ENCODE results near the gene PHF14. TPM values are rescaled to one million over a fixed set of nuclear protein-coding genes. Genes with fewer than 3 reads are reported as not detected.
A peak's percentile ranks its signal among the peaks of the same experiment; 100 is the strongest.

PHF14 gene
- total and polyA plus RNA-seq, 8 donors = 10.8 to 23.5 (median 15.3) TPM

- ATAC-seq = no peak
- no peak for DNase-seq
- H3K36me3 ChIP-seq = no peaks in the 10 kb centered on the region
- H3K9me3 ChIP-seq = no peaks in the 10 kb centered on the region
- TF ChIP-seq CTCF (IDR thresholded peaks at IDR 0.05) = no peak
- no peak overlapping the region for H3K27ac ChIP-seq
- intact Hi-C loops (cut with DNase I) = no loop called here
- no peak for FAIRE-seq
- 53 to 65% methylated on average over 5 of the region's 5 CpGs for WGBS, 2 donors
- H3K4me1 ChIP-seq = no peaks in the 10 kb centered on the region
- no peak overlapping the region for H3K4me3 ChIP-seq
- H3K27me3 ChIP-seq = no peaks in the 10 kb centered on the region
These were observed 235.3 kb downstream of the PHF14 start for GRCh38 chr7:11208883-11209465.

DNA sequence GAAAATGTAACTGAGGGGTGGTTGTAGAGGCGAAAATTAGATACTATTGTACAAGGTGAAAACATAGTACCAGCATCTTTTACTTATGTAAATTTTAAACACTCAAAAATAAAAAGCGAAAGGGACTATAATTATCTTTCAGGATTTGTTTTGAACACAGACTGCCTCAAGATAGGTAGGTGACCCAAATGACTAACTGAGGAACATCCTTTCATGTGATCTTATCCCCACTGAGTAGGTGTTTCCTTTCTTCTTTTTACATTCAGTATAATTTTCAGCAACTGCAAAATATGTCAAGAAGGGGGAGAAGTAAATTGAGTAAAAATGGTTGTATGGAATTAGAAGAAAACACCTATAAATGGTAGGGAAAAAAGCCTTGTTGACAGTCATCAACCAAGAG, 236.7 kb downstream of the PHF14 start:
- DNase-seq (no peak), ATAC-seq (no peak), FAIRE-seq (no peak)
- no peak for TF ChIP-seq CTCF (IDR thresholded peaks at IDR 0.05)
- H3K9me3 ChIP-seq = no peaks in the 10 kb centered on the region
- WGBS, 2 donors = 68 to 84% methylated on average over 2 of the region's 2 CpGs
- no peaks in the 10 kb centered on the region for H3K4me1 ChIP-seq
- H3K4me3 ChIP-seq = no peak overlapping the region
- no peak overlapping the region for H3K27ac ChIP-seq
- no peaks in the 10 kb centered on the region for H3K27me3 ChIP-seq
- H3K36me3 ChIP-seq = no peaks in the 10 kb centered on the region
- intact Hi-C loops (cut with DNase I) = no loop called here

- peak; percentile 49 to 82 (median 70) for TF ChIP-seq CTCF (IDR thresholded peaks at IDR 0.05)
- no peaks in the 10 kb centered on the region for H3K4me1 ChIP-seq
- no peaks in the 10 kb centered on the region for H3K36me3 ChIP-seq
- ATAC-seq (peak; percentile 68 to 92 (median 85)), FAIRE-seq (peak; percentile 86), DNase-seq (peak in 2 of 6 donors; percentile 18 to 47)
- 36 to 37% methylated on average over 4 of the region's 4 CpGs for WGBS, 2 donors
- H3K27me3 ChIP-seq = no peaks in the 10 kb centered on the region
- H3K27ac ChIP-seq = no peak overlapping the region
- H3K9me3 ChIP-seq = no peaks in the 10 kb centered on the region
- intact Hi-C loops (cut with DNase I) = no loop called here
- no peak overlapping the region for H3K4me3 ChIP-seq
These were observed 238.5 kb downstream of the PHF14 start for GRCh38 chr7:11212080-11212711.

GRCh38 chr7:11212816-11213215, 239.1 kb downstream of the PHF14 start:
- Histone ChIP-seq H3K27me3 (no peaks in the 10 kb centered on the region), H3K36me3 (no peaks in the 10 kb centered on the region), H3K4me1 (no peaks in the 10 kb centered on the region), H3K27ac (no peak overlapping the region), H3K9me3 (no peaks in the 10 kb centered on the region), H3K4me3 (no peak overlapping the region)
- 21 to 44% methylated on average over 1 of the region's 1 CpG for WGBS, 2 donors
- FAIRE-seq (no peak), DNase-seq (no peak), ATAC-seq (no peak)
- no peak for TF ChIP-seq CTCF (IDR thresholded peaks at IDR 0.05)
- intact Hi-C loops (cut with DNase I) = no loop called here

DNA sequence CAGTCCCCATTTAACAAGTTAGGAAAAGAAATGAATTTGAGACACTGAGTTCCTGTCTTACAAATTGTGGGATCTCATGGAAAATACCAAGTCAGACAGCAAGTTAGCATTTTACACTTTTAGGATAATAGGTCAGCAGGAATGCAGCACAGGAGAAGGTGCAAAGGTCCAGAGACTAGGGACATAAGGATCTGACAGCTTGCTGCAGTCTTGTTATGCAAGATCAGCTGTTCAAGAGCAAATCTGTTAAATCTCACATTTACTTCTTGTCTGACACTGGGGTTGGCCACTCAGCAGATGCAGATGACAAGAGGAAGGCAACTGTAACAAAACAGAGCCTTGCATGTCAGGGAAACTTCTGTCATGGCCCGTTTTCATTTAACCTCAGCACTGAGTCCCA, 239.6 kb downstream of the PHF14 start:
- Histone ChIP-seq H3K27me3 (no peaks in the 10 kb centered on the region), H3K36me3 (no peaks in the 10 kb centered on the region), H3K9me3 (no peaks in the 10 kb centered on the region), H3K27ac (no peak overlapping the region), H3K4me3 (no peak overlapping the region), H3K4me1 (no peaks in the 10 kb centered on the region)
- no peak for FAIRE-seq
- no peak for ATAC-seq
- intact Hi-C loops (cut with DNase I) = no loop called here
- WGBS, 2 donors = 19 to 23% methylated on average over 1 of the region's 1 CpG
- DNase-seq = no peak
- TF ChIP-seq CTCF (IDR thresholded peaks at IDR 0.05) = no peak

Data from pancreas (tissue), 10 donors.